Measurements from ENCODE around the gene CDK2. TPM values are rescaled to one million over a fixed set of nuclear protein-coding genes. Genes with fewer than 3 reads are reported as not detected.

The CDK2 gene
- total and polyA plus RNA-seq, 7 donors: 5.1 to 13.9 (median 8.4) TPM

GRCh38 chr12:55925870-55926737 is 40.5 kb upstream of the CDK2 start:
- intact Hi-C loops (cut with DNase I): loop anchor here (2.0 to 5.0 kb wide), 3 partner anchors 94 to 109 kb away; partner anchors contain the start of genes DNAJC14 (in 1 of the 2), ORMDL2 (in 1 of the 2) and SARNP (in 1 of the 2)
- WGBS, 3 donors: 11 to 13% (median 11%) methylated on average over 10 of the region's 10 CpGs
- no peak for TF ChIP-seq CTCF (IDR thresholded peaks at IDR 0.05)
- Histone ChIP-seq H3K9me3 (no peaks in the 10 kb centered on the region), H3K27ac (peak overlapping the region; percentile 93), H3K36me3 (ENCODE audit: insufficient read depth in 1 of 2, low read depth in 1 of 2) (peaks cover 0 to 24% of the 10 kb centered on the region in 2 donors), H3K4me1 (peaks cover 11% of the 10 kb centered on the region), H3K27me3 (ENCODE audit: insufficient read depth in 3 of 3, low read length in 2 of 3) (no peaks in the 10 kb centered on the region), H3K4me3 (peak overlapping the region; percentile 84)
- ATAC-seq (peak in 1 of 4 donors; percentile 21), DNase-seq (no peak)

DNA sequence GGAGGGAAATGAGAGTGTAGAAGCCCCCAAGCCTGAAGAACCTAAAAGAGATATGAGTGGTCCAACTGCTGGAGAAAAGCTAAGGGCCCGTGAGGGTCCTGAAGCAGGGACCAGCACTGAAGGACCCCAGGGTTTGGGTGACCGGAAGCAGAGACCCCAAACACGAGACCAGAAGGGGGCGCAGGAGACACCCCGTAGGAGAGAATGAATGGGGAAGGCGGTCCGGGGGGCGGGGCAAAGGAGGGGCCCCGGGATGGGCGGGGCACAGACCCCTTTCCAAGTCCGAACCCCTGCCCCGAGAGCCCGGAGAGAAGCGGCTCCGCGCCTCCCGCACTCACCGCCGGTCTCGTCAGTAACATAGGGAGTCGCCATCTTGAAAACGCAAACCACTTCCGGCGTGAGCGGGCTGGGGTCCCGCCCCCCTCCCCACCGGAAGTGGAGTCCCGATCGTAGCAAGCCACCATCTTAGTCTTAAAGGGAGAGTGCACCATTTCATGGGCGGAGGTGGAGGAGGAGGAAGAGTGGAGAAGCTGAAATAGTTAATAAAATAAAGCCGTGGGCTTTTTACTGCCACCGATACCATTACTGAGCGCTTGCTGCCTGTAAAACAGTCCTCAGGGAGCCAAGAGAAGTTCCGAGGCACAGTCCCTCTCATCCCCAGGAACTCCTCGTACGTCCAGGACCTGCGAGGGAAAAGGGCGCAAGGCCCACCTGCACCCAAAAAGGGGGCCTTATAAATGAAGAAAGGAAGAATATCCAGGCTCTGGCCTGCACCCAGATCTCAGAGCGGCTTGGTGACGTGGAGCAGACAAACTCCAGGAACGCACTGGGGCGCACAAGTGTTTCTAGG is 39.7 kb upstream of the CDK2 start:
- peak overlapping the region; percentile 84 for H3K4me3 ChIP-seq
- H3K36me3 ChIP-seq (ENCODE audit: insufficient read depth in 1 of 2, low read depth in 1 of 2): peaks cover 0 to 15% of the 10 kb centered on the region in 2 donors
- TF ChIP-seq CTCF (IDR thresholded peaks at IDR 0.05): peak; percentile 65
- peak; percentile 87 to 92 for DNase-seq
- 0 to 1% (median 1%) methylated on average over 40 to 42 of the region's 42 CpGs for WGBS, 3 donors
- ATAC-seq: peak; percentile 92 to 95 (median 94)
- H3K27ac ChIP-seq: peak overlapping the region; percentile 93
- H3K9me3 ChIP-seq: no peaks in the 10 kb centered on the region
- no peaks in the 10 kb centered on the region for H3K27me3 ChIP-seq (ENCODE audit: insufficient read depth in 3 of 3, low read length in 2 of 3)
- H3K4me1 ChIP-seq: peaks cover 15% of the 10 kb centered on the region
- intact Hi-C loops (cut with DNase I): loop anchor here (2.0 to 5.0 kb wide), 3 partner anchors 95 to 110 kb away; partner anchors contain the start of genes DNAJC14 (in 1 of the 2), ORMDL2 (in 1 of the 2) and SARNP (in 1 of the 2)

- ATAC-seq: peak; percentile 60 to 72 (median 68)
- DNase-seq: peak; percentile 79 to 85
- Histone ChIP-seq H3K4me3 (peak within 1 kb of the TSS; percentile 84), H3K27ac (peak within 1 kb of the TSS; percentile 93), H3K36me3 (ENCODE audit: insufficient read depth in 1 of 2, low read depth in 1 of 2) (peaks cover 0 to 6% of the 10 kb centered on the region in 2 donors), H3K4me1 (peaks cover 15% of the 10 kb centered on the region), H3K9me3 (no peaks in the 10 kb centered on the region), H3K27me3 (ENCODE audit: insufficient read depth in 3 of 3, low read length in 2 of 3) (peaks cover 0 to 6% (median 0%) of the 10 kb centered on the region in 3 donors)
- no peak for TF ChIP-seq CTCF (IDR thresholded peaks at IDR 0.05)
- intact Hi-C loops (cut with DNase I): loop anchor here (2.0 to 5.0 kb wide), 3 partner anchors 96 to 111 kb away; partner anchors contain the start of genes DNAJC14 (in 1 of the 2), ORMDL2 (in 1 of the 2) and SARNP (in 1 of the 2)
- 5 to 9% (median 6%) methylated on average over 40 to 49 of the region's 49 CpGs for WGBS, 3 donors
Measured at GRCh38 chr12:55927588-55928502, 38.8 kb upstream of the CDK2 start, which contains the start of gene PYM1. Gene PYM1 (minus strand): TSS chr12:55927894. CDS start chr12:55927761, 133 bp downstream.

Data from psoas muscle (tissue), 8 donors.